Stimulated activated naive CD8-positive, alpha-beta T cell treated with anti-CD3 and anti-CD28 coated beads, Interleukin-15, Interleukin-2, amounts not matched to agents 100 ng/mL and 50 ng/mL, for 24 hours (primary cell): ENCODE results near the gene TMEM207.
"Not testable (repeated sequence)": the region's sequence is repeated elsewhere in the genome, so short reads cannot be mapped to it uniquely, and the experiment has no call there.

ENCODE experiments used
- H3K27ac Mint-ChIP-seq: one replicate; pipeline ENCODE4 v1.8.0; 2021; ENCODE audit warnings: mild to moderate bottlenecking, mixed read lengths
- H3K27me3 Mint-ChIP-seq: one replicate; pipeline ENCODE4 v1.8.0; 2021; ENCODE audit warnings: mixed read lengths
- H3K36me3 Mint-ChIP-seq: one replicate; pipeline ENCODE4 v1.8.0; 2021; ENCODE audit warnings: low read depth, mixed read lengths
- H3K4me1 Mint-ChIP-seq: one replicate; pipeline ENCODE4 v1.8.0; 2021; ENCODE audit warnings: low read depth, mixed read lengths
- H3K4me3 Mint-ChIP-seq: one replicate; pipeline ENCODE4 v1.8.0; 2021; ENCODE audit warnings: mild to moderate bottlenecking, mixed read lengths
- H3K9me3 Mint-ChIP-seq: one replicate; pipeline ENCODE4 v1.8.0; 2021; ENCODE audit warnings: mixed read lengths

Gene TMEM207

GRCh38 chr3:190473261-190473660 is 23.6 kb upstream of the TMEM207 start:
- H3K9me3 Mint-ChIP-seq, result not testable (repeated sequence)

DNA sequence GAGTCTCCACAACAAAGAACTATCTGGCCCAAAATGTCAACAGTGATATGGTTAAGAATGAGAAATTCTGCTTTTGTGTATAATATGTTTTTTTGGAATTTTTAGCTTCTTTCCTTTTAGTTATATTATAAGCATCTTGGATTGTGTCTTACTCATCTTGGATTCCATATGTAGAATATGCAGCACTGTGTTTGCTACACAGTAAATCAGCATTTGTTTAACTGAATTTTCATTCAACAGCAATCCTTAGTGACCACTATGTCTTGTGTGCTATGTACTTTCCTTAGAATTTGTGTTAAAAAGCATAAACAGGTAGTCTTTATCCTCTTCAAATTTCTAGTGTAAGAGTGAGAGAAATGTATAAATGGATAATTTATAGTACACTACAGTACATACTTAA is 18.2 kb upstream of the TMEM207 start:
- H3K27me3 Mint-ChIP-seq, result peaks cover 37% of the 10 kb centered on the region
- no peaks in the 10 kb centered on the region for H3K4me1 Mint-ChIP-seq
- H3K4me3 Mint-ChIP-seq, result no peak overlapping the region

More at GRCh38 chr3:190473261-190473660, 23.6 kb upstream of the TMEM207 start:
- H3K27me3 Mint-ChIP-seq, result peaks cover 27% of the 10 kb centered on the region
- H3K36me3 Mint-ChIP-seq, H3K27ac Mint-ChIP-seq, H3K4me3 Mint-ChIP-seq, H3K4me1 Mint-ChIP-seq: not testable (repeated sequence)

GRCh38 chr3:190458040-190458439 is 8.3 kb upstream of the TMEM207 start:
- no peaks in the 10 kb centered on the region for H3K36me3 Mint-ChIP-seq
- no peak overlapping the region for H3K4me3 Mint-ChIP-seq
- no peak overlapping the region for H3K27ac Mint-ChIP-seq
- no peaks in the 10 kb centered on the region for H3K4me1 Mint-ChIP-seq
- peaks cover 29% of the 10 kb centered on the region for H3K27me3 Mint-ChIP-seq
- H3K9me3 Mint-ChIP-seq, result no peaks in the 10 kb centered on the region

More for the DNA sequence above, 18.2 kb upstream of the TMEM207 start:
- Mint-ChIP-seq H3K9me3 (peaks cover 9% of the 10 kb centered on the region), H3K27ac (no peak overlapping the region), H3K36me3 (no peaks in the 10 kb centered on the region)

DNA sequence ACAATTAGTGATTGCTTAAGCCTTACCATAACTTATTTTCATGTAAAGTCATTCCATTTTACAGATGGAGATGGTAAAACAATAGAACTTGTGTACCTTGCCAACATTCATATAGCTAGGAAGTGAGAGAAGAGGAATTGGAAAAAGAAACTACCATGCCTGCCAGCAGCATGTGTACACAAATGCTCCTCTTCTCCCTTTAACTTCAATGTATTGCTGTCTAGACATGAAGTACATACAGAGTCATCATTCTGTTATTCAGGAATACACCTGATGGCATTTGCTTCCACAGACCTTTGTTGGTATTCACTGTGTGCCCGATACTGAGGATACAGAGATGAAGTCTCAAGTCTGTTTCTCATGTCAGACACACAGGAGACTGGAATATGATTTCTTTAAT is 7.1 kb upstream of the TMEM207 start:
- Mint-ChIP-seq H3K36me3 (no peaks in the 10 kb centered on the region), H3K9me3 (no peaks in the 10 kb centered on the region), H3K27me3 (peaks cover 17% of the 10 kb centered on the region), H3K4me3 (no peak overlapping the region), H3K27ac (no peak overlapping the region), H3K4me1 (no peaks in the 10 kb centered on the region)

- H3K27ac Mint-ChIP-seq, result no peak overlapping the region
Observed at GRCh38 chr3:190455828-190456227, 6.1 kb upstream of the TMEM207 start.

DNA sequence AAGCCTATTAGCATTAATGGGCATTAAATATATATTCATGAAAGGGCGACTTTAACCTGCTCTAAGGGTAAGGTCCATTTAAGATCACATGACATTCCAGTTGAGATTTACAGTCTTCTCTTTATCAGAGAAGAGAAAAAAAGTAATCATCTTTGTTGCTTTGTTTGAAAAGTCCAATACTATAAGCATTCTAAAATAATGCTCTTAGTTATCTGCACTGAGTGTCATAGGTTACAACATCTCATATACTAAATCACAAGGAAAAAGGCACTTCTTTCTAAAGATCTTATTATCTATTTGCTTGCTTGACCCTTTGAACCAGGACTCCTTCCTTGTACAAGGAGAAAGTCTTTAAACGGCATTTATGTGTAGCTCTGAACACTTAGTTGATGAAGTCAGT is 1.4 kb downstream of the TMEM207 start:
- H3K4me1 Mint-ChIP-seq, result peaks cover 12% of the 10 kb centered on the region

More at GRCh38 chr3:190455828-190456227, 6.1 kb upstream of the TMEM207 start:
- Mint-ChIP-seq H3K27me3 (peaks cover 16% of the 10 kb centered on the region), H3K4me3 (no peak overlapping the region), H3K36me3 (no peaks in the 10 kb centered on the region), H3K4me1 (no peaks in the 10 kb centered on the region), H3K9me3 (no peaks in the 10 kb centered on the region)

GRCh38 chr3:190446573-190447279 is 3.0 kb downstream of the TMEM207 start:
- Mint-ChIP-seq H3K4me1 (peaks cover 12% of the 10 kb centered on the region), H3K27ac (no peak overlapping the region), H3K36me3 (no peaks in the 10 kb centered on the region), H3K4me3 (no peak overlapping the region), H3K9me3 (no peaks in the 10 kb centered on the region), H3K27me3 (peaks cover 20% of the 10 kb centered on the region)

More for the DNA sequence above, 1.4 kb downstream of the TMEM207 start:
- H3K9me3 Mint-ChIP-seq, result no peaks in the 10 kb centered on the region
- H3K36me3 Mint-ChIP-seq, result no peaks in the 10 kb centered on the region
- H3K4me3 Mint-ChIP-seq, result no peak overlapping the region
- peaks cover 18% of the 10 kb centered on the region for H3K27me3 Mint-ChIP-seq
- no peak overlapping the region for H3K27ac Mint-ChIP-seq

GRCh38 chr3:190444576-190445145 is 5.0 kb downstream of the TMEM207 start:
- H3K4me1 Mint-ChIP-seq, result peaks cover 12% of the 10 kb centered on the region
- H3K27ac Mint-ChIP-seq, result no peak overlapping the region
- H3K4me3 Mint-ChIP-seq, result no peak overlapping the region
- peaks cover 15% of the 10 kb centered on the region for H3K27me3 Mint-ChIP-seq
- no peaks in the 10 kb centered on the region for H3K9me3 Mint-ChIP-seq
- H3K36me3 Mint-ChIP-seq, result no peaks in the 10 kb centered on the region

DNA sequence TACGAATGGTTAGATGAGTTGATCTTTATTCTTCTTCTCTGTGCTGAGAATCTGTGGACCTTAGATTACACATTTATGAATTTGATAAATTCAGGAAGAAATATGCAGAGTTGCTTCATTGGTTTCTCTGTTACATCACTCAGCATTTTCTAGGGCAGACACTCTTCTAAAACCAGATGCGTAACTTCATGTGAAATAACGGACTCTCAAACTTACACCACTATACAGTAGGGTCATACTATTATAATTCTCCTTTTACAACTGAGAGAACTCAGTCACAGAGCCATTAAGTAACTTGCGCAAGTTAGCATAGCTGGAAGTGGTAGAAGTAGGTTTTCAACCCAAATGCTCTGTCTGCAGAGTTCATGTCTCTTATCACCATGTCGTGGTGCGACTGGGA is 5.7 kb downstream of the TMEM207 start:
- no peaks in the 10 kb centered on the region for H3K9me3 Mint-ChIP-seq
- no peak overlapping the region for H3K4me3 Mint-ChIP-seq
- no peak overlapping the region for H3K27ac Mint-ChIP-seq
- H3K36me3 Mint-ChIP-seq, result no peaks in the 10 kb centered on the region
- peaks cover 21% of the 10 kb centered on the region for H3K27me3 Mint-ChIP-seq
- H3K4me1 Mint-ChIP-seq, result peaks cover 12% of the 10 kb centered on the region

- Mint-ChIP-seq H3K4me1 (peaks cover 12% of the 10 kb centered on the region), H3K27me3 (peaks cover 21% of the 10 kb centered on the region), H3K36me3 (no peaks in the 10 kb centered on the region), H3K27ac (no peak overlapping the region), H3K9me3 (no peaks in the 10 kb centered on the region), H3K4me3 (no peak overlapping the region)
Observed at GRCh38 chr3:190443257-190443656, 6.4 kb downstream of the TMEM207 start.

DNA sequence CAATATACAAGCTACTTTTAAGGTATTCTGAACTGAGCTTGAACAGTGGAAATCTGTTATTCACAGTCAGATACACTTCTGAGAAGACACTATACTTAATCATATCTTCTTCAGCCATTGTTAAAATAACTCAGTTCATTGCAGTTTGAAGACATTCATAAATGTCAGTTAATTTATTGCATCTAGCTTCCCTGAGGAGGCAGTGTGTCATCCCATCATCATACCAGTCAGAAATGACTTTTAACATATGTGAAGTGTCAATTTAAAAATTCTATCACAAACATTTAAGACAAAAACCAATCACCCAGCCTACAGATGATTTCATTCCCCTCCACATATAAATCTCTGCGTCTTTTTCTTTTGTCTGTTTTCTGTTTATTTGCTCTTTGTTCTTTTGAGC is 7.5 kb downstream of the TMEM207 start:
- peaks cover 17% of the 10 kb centered on the region for H3K27me3 Mint-ChIP-seq
- H3K4me3 Mint-ChIP-seq, result no peak overlapping the region
- H3K9me3 Mint-ChIP-seq, result no peaks in the 10 kb centered on the region
- H3K36me3 Mint-ChIP-seq, result no peaks in the 10 kb centered on the region
- peaks cover 12% of the 10 kb centered on the region for H3K4me1 Mint-ChIP-seq
- no peak overlapping the region for H3K27ac Mint-ChIP-seq

DNA sequence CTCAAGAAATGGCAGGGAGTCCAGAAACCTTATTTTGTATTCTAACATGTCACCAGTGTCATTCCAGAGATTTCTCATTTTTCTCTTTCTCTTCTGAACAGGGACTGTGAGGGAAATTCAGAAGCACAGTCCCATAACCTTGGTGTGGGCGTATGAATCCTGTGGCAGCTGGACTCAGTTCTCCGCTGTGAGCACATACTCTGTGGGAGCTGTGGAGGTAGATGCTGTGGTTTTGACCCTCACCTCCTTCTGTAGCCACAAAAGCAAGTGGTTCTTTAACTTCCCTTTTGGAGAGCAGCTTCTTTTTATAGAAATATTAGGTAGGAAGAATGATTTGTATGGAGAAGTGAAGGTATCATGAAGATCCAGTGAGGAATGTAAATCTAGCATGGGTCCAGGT is 13.4 kb downstream of the TMEM207 start:
- Mint-ChIP-seq H3K4me1 (no peaks in the 10 kb centered on the region), H3K27me3 (peaks cover 45% of the 10 kb centered on the region), H3K9me3 (peaks cover 11% of the 10 kb centered on the region), H3K36me3 (no peaks in the 10 kb centered on the region), H3K4me3 (no peak overlapping the region), H3K27ac (no peak overlapping the region)

- H3K36me3 Mint-ChIP-seq, result no peaks in the 10 kb centered on the region
- peaks cover 11% of the 10 kb centered on the region for H3K9me3 Mint-ChIP-seq
- H3K27ac Mint-ChIP-seq, result no peak overlapping the region
- H3K4me1 Mint-ChIP-seq, result no peaks in the 10 kb centered on the region
- no peak overlapping the region for H3K4me3 Mint-ChIP-seq
- peaks cover 45% of the 10 kb centered on the region for H3K27me3 Mint-ChIP-seq
Observed at GRCh38 chr3:190435618-190436017, 14.1 kb downstream of the TMEM207 start.

DNA sequence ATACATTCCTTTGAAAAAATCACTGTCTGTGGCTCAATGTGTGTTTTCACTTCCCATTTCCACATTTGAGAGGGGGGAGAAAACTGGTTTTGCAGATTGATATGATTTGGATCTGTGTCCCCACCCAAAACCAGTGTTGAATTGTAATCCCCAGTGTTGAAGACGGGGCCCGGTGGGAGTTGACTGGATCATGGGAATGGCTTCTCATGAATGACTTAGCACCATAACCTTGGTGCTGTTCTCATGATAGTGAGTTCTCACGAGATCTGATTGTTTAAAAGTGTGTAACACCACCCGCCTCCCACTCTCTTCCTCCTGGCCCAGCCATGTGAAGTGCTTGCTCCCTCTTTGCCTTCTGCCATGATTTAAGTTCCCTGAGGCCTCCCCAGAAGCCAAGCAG is 16.1 kb downstream of the TMEM207 start:
- Mint-ChIP-seq H3K4me1 (no peaks in the 10 kb centered on the region), H3K9me3 (peaks cover 11% of the 10 kb centered on the region), H3K4me3 (no peak overlapping the region), H3K27me3 (peaks cover 40% of the 10 kb centered on the region), H3K36me3 (no peaks in the 10 kb centered on the region), H3K27ac (no peak overlapping the region)

DNA sequence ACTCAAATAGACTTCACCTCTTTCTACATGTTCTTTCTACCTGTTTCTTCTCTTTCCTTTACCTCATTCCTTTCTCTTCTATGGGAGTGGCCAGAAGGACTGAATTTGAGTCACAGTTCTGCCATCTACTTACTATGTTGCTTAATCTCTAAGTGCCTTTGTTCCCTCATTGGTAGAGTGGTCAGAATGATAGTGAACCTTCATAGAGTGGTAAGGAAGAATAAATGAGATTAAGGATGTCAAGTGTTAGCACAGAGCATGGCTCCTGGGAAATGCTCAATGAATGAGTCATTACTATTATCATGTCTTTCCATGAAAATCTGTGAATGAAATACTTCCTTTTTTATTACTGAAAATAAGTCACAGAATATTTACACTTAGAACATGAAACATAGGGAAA is 17.5 kb downstream of the TMEM207 start:
- H3K4me3 Mint-ChIP-seq, result no peak overlapping the region
- H3K27ac Mint-ChIP-seq, result no peak overlapping the region
- H3K27me3 Mint-ChIP-seq, result peaks cover 38% of the 10 kb centered on the region
- H3K9me3 Mint-ChIP-seq, result peaks cover 11% of the 10 kb centered on the region
- H3K36me3 Mint-ChIP-seq, result no peaks in the 10 kb centered on the region
- H3K4me1 Mint-ChIP-seq, result no peaks in the 10 kb centered on the region

GRCh38 chr3:190430906-190431305 is 18.8 kb downstream of the TMEM207 start:
- peaks cover 27% of the 10 kb centered on the region for H3K27me3 Mint-ChIP-seq
- no peak overlapping the region for H3K4me3 Mint-ChIP-seq
- H3K36me3 Mint-ChIP-seq, result no peaks in the 10 kb centered on the region
- H3K9me3 Mint-ChIP-seq, result peaks cover 11% of the 10 kb centered on the region
- H3K4me1 Mint-ChIP-seq, result no peaks in the 10 kb centered on the region
- H3K27ac Mint-ChIP-seq, result no peak overlapping the region
